RCC 7860 (cell line): Measurements from ENCODE around the gene NID2.

Experiments
- DNase-seq: peaks from one replicate; pipeline ENCODE4 v3.0.0-alpha.2; 2015; ENCODE audit warnings: low spot score
- FAIRE-seq: peaks from 2 replicates; lab custom pipeline; 2012; peaks lifted over from hg19 to GRCh38; lab: Jason Lieb, UNC

The NID2 gene

GRCh38 chr14:51969852-51970540 lies 98.9 kb downstream of the NID2 start:
- no peak for DNase-seq
- FAIRE-seq: no peak

DNA sequence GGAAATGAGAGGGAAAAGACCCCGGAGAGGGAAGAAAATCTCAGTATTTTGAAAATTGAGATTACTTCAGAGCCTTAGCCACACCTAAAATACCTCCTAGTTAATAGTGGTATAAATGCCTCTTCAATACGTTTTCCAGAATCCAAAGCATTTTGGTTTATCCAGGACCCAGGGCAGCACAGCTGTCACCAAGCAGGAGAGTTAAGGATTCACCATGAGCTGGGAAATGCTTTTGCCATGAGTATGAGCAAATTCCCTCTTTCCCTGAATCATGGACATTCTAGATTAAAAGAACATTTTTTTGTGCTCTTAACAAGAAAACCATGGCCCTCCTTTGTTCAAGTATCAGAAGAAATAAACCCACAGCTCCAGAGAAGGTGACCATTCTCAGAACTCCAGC lies 101.3 kb downstream of the NID2 start:
- FAIRE-seq (no peak), DNase-seq (no peak)

GRCh38 chr14:51963286-51963685 lies 105.6 kb downstream of the NID2 start:
- no peak for DNase-seq
- FAIRE-seq: no peak

DNA sequence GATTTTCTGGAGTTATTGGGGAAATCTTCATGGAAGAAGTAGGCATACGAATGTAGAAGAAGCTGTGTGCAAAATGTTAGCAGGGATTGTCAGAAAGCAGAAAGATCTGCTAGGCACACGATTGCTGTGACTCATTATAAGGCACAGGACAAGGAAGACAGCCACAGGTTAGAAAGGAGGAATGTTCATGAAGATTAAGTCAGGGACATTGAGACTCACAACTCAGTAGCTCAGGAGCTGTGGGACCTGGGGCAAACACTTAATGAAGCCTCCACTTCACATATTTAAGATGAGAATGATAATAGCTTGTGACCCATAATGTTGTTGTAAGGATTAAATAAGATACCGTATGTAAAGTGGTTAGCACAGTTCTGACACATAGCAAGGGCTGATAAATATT lies 106.1 kb downstream of the NID2 start:
- DNase-seq: no peak
- no peak for FAIRE-seq

GRCh38 chr14:51960866-51961265 lies 108.0 kb downstream of the NID2 start:
- no peak for FAIRE-seq
- DNase-seq: no peak

DNA sequence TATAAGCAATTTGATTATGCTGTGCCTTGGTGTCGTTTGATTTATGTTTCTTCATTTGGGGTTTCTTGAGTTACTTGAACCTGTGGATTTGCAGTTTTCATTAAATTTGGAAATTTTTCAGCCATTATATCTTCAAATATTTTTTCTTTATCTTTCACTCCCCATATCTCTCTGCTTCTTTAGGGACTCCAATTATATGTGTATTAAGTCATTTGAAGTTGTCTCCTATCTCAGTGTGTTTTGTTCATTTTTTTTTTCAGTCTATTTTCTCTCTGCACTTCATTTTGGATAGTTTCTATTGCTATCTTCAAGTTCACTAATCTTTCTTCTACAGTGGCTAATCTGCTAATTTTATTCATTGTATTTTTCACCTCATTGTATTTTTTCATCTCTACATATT lies 108.9 kb downstream of the NID2 start:
- DNase-seq: no peak
- FAIRE-seq: no peak

DNA sequence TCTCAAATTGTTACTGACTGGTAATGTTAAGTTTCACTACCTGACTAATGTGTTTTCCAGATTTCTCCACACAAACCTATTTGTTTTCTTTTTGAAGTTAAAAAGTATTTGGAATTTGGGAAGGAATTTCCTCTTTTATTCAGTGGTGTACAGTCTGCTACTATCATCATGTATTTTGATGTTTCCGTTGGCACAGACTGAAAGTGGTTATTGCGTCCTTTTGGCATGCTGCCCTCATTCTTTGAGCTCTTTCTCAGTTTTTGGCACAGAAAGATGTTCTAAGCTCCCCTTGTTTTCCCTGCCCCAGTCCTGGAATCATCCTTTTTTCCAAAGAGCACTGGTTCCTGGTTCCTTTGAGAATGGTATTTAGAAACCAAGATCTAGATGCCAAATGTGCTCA lies 110.9 kb downstream of the NID2 start:
- FAIRE-seq: no peak
- no peak for DNase-seq
